Right ventricle myocardium superior (tissue), 1 donor: ENCODE data around the gene IFNA13. TPM values are rescaled to one million over a fixed set of nuclear protein-coding genes. Genes with fewer than 3 reads are reported as not detected.

Experiments
- ATAC-seq: fragments of 200-7000 bp; cut with Tn5 transposase; one replicate; pipeline ENCODE4 v1.9.1; 2020; ENCODE audit warnings: mild to moderate bottlenecking; ENCODE audit not compliant: poor library complexity
- DNase-seq: peaks from one replicate; pipeline ENCODE4 v3.0.0-alpha.2; 2020
- intact Hi-C: fragments of 100-400 bp; cut with DNase I; formaldehyde crosslinking; loops from one replicate; pipeline ENCODE4 v1.11.2; 2022
- long read RNA-seq: library from polyadenylated mRNA; unstranded; transcript quantifications from one replicate; pipeline ENCODE4 v2.0.0, GENCODE V29; 2021
- total RNA-seq: library from RNA; stranded (reverse); fragmentation: NEBNext Ultra II Directional; extraction: Animal tissue kit (Norgen Biotek cat#: 25700); gene quantifications from one replicate; pipeline ENCODE4 v1.2.1, GENCODE V29; 2021
- donor health status: DM: no; HTN: yes; CAD: no; lungs with severe emphysema.

IFNA13 gene
- not detected for total RNA-seq
- long read RNA-seq, result 0 reads

- intact Hi-C loops, result no loop called here
- no peak for ATAC-seq
- no peak for DNase-seq
These were observed at the start of gene IFNA13 for GRCh38 chr9:21367957-21368356. IFNA13 (minus strand) TSS chr9:21368057; CDS start chr9:21368010, 47 bp downstream.

GRCh38 chr9:21415493-21416267 lies 47.8 kb upstream of the IFNA13 start:
- intact Hi-C loops, result no loop called here

GRCh38 chr9:21414220-21414940 lies 46.5 kb upstream of the IFNA13 start:
- intact Hi-C loops, result no loop called here
- ATAC-seq, result no peak
- DNase-seq, result no peak

More at GRCh38 chr9:21415493-21416267, 47.8 kb upstream of the IFNA13 start:
- no peak for DNase-seq
- ATAC-seq, result no peak

GRCh38 chr9:21413624-21414023 lies 45.8 kb upstream of the IFNA13 start:
- intact Hi-C loops, result no loop called here
- ATAC-seq (no peak), DNase-seq (no peak)

GRCh38 chr9:21413151-21413550 lies 45.3 kb upstream of the IFNA13 start:
- intact Hi-C loops, result no loop called here
- ATAC-seq, result no peak
- DNase-seq, result no peak

- no peak for DNase-seq
- intact Hi-C loops, result no loop called here
- ATAC-seq, result no peak
These were observed 44.2 kb upstream of the IFNA13 start for GRCh38 chr9:21412107-21412506.

GRCh38 chr9:21408817-21409216 lies 41.0 kb upstream of the IFNA13 start, which contains the start of gene IFNA8:
IFNA8 (plus strand) TSS chr9:21409117; CDS start chr9:21409177, 60 bp downstream.
- intact Hi-C loops, result no loop called here
- DNase-seq (no peak), ATAC-seq (no peak)

- DNase-seq (no peak), ATAC-seq (no peak)
- intact Hi-C loops, result no loop called here
These were observed 36.3 kb upstream of the IFNA13 start for GRCh38 chr9:21404146-21404545.

- ATAC-seq (no peak), DNase-seq (no peak)
- intact Hi-C loops, result no loop called here
These were observed 34.8 kb upstream of the IFNA13 start for GRCh38 chr9:21402386-21403251.

GRCh38 chr9:21399956-21400355 lies 32.1 kb upstream of the IFNA13 start:
- DNase-seq (no peak), ATAC-seq (no peak)
- intact Hi-C loops, result loop anchor here (5.0 kb wide), 1 partner anchor 73 kb away; no protein-coding TSS in a partner anchor

- ATAC-seq, result no peak
- intact Hi-C loops, result loop anchor here (5.0 kb wide), 1 partner anchor 72 kb away; no protein-coding TSS in a partner anchor
- DNase-seq, result no peak
These were observed 31.2 kb upstream of the IFNA13 start for GRCh38 chr9:21398955-21399489.

- intact Hi-C loops, result loop anchor here (5.0 kb wide), 1 partner anchor 69 kb away; no protein-coding TSS in a partner anchor
- DNase-seq (peak; percentile 72), ATAC-seq (peak; percentile 89)
These were observed 28.2 kb upstream of the IFNA13 start for GRCh38 chr9:21395778-21396717.

GRCh38 chr9:21392270-21392669 lies 24.4 kb upstream of the IFNA13 start:
- no peak for DNase-seq
- intact Hi-C loops, result no loop called here
- no peak for ATAC-seq

GRCh38 chr9:21385131-21385670 lies 17.3 kb upstream of the IFNA13 start, which contains the start of gene IFNA2:
IFNA2 (minus strand) TSS chr9:21385398; CDS start chr9:21385329, 69 bp downstream.
- DNase-seq (no peak), ATAC-seq (no peak)
- intact Hi-C loops, result no loop called here

- intact Hi-C loops, result no loop called here
- no peak for DNase-seq
- no peak for ATAC-seq
These were observed 15.8 kb upstream of the IFNA13 start for GRCh38 chr9:21383627-21384026.

GRCh38 chr9:21381448-21382339 lies 13.8 kb upstream of the IFNA13 start:
- no peak for DNase-seq
- ATAC-seq, result peak; percentile 12
- intact Hi-C loops, result no loop called here
